Suppressor macrophage treated with lipopolysaccharide for 1 hour (primary cell): ENCODE data around the gene GRB10.

Experiments used
- DNase-seq, 3 donors: peaks; one replicate each; pipeline ENCODE4 v3.0.0-alpha.2; 2020 to 2022

Gene GRB10

GRCh38 chr7:50651271-50651989 is 131.3 kb downstream of the GRB10 start:
- peak; percentile 48 to 70 (median 52) for DNase-seq

DNA sequence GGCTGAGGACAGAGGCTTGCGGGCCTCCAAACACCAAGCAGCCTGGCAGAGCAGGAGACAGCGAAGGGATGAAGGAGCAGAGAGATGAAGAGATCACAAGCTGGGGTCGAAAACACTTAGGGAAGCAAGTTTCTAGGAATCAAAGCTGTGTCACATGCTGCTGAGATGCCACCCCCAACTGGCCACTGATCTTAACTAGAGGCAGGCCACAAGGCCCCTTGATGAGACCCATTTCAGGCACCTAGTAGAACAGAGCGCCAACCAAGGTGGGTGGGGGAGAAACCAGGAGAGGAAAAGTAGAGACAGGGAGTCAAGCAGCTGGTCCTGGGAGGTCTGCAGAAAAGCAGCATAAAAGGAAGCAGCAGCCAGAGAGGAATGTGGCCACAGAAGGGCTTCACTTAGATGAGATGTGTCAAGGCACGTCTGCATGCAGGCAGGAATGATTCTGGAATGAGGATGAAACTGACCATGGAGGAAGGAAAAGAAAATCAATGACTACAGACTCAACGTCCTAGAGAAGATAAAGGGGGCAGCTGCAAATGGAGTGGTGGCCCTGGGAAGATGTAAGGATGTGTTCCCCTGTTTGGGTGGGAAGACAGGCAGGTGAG is 132.5 kb downstream of the GRB10 start:
- DNase-seq = no peak

DNA sequence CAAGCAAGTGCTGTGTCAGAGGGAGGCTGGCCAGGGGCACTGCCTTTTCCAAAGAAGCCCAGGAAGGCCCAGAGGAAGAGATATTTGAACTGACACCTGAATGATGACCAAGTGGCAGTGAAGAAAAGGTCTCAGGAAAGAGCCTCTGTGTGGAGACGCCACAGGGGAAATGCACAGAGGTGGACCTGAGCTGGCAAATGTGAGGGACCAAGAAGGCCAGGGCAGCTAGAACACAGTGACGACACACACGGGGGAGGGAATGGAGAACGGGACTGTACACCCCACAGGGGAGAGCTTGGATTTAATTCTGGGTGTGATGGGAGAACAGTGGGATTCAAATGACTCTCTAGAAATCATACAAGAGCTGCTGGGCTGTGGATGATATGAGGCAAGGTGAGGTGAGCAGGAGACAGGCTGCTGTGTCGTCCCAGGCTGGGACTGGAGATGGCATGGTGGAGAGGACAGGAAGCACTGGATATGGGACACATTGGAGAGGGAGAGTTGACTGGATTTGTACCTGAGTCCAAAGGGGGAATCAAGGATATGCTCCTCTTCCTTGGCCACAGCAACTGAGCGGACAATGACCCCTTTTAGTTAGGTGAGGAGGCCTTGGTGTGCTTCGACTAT is 133.3 kb downstream of the GRB10 start:
- no peak for DNase-seq

GRCh38 chr7:50648570-50649169 is 134.0 kb downstream of the GRB10 start:
- DNase-seq = peak in 1 of 3 donors; percentile 26

DNA sequence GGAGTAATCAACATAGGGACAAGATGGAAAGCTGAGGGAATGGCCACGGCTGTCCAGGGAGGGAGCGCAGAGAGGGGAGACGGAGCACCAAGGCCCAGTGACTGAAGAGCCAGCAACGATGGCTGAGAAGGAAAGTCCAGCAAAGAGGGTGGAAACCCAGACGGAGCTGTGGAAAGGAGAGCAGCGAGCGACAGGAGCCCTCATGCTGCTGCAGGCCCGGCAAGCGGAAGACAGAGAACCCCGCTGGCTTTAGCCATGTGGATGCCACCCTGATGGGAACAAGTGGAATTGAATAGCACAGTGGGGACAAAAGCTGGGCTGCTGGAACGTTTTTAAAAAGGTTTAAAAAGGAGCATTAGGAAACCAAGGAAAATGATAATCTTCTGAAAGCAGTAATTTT is 134.6 kb downstream of the GRB10 start:
- DNase-seq = no peak

DNA sequence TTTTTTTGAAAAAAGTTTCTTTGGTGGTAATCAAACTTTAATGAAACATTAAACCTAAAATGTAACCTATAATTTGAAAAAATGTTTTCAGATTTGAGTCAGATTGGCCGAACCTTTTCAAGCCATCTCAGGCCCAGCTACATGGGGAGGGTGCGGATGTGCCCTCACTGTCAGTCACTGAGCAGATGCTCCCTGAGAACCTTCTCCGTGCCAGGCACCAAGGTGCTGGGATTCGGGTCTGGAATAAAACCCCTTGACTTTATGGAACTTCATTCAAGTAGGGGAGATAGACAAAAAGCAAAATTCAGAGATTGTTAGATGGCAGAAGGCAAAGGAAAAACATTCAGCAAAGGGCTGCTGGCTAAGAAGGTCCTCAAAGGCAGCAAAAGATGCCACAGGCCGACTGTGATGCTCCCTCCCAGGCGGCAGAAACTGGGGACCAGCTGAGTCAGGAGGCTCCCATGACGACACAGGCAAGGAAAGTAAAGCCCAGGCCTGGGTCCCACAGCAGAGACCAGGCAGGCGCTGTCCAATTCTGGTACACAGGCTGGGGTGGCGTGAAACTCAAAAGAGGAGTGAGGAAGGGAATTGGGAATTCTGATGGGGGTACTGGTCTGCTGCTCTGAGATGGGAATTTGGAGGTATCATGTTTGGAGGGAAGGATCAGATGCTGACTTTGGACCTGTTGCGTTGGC is 135.3 kb downstream of the GRB10 start:
- DNase-seq = no peak

DNA sequence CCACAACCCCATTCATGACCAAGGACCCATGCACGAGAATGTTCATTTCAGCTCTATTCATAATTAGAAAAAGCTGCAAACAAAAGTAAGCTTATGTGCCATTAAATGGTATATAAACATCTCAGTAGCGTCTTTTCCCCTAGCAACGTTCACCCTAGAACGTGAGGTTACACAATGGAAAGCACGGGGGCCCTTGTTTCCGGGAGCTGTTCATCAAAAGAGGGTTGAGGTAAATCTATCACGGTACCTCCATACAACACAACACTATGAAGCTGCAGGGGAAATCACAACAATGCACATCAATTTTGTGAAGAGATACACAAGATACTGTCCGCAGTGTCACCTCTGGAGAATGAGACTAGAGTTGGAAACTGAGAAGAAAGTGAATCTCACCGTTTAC is 136.6 kb downstream of the GRB10 start:
- no peak for DNase-seq

GRCh38 chr7:50645186-50645585 is 137.5 kb downstream of the GRB10 start:
- no peak for DNase-seq

DNA sequence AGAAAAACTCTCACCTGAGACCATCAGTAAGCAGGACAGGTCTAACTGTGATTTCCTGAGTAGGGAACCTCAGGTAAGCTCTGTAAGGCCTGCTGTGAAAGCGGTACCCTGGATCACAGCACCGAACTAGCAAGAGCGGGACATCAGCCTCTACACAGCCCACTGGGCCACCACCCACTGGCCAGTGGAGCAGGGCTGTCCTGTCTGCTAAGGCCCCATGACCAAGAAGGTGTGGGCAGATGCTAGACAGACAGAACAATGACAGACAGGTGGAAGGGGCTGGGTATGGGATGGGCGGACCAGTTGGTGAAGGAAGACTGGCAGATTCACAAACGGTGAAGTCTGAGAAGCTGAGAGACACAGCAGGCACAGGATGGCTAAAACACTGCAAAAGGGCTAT is 138.1 kb downstream of the GRB10 start:
- DNase-seq = no peak

- no peak for DNase-seq
These were observed 138.6 kb downstream of the GRB10 start for GRCh38 chr7:50644114-50644513.

DNA sequence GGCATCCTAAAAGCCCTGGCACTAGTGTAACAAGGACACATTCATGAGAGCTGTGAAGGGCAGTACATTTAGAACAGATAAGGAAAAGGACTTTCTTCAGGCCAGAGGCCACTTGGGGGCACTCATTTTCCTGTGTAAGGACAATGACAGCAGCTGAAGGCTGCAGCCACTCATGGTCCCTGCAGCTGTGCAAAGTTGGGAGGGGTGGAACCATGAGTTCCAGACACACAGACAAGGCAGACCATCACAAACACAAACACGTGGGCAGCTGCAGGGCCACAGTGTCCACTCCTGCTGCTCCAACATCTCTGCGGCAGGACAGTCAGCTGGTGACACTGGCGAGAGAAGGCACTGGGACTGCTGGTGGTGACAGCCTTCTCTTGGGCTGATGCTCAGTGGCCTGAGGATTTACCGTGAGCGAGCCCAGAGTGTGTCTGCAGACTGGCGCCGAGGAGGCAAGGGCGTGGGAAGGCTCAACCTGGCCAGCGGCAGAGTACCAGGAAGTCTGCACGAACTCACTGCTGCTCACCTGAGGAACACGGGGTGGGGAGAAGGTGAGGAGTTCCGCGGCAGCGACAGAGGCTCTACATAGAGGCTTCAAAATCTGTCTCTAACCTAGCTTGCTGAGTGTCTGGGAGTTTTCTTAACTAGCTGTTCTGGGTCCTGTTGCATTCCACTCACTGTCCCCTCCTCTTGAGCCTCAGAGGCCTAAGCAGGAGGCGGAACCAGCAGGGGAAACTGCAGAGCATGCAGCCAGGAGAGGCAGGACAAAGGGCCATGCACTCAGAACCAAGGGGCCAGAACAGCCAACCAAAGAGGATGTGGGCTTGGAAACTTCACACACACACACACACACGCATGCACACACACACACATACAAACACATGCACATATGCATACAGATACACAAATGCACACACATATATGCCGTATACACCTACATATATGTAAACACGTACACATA is 141.0 kb downstream of the GRB10 start:
- no peak for DNase-seq

GRCh38 chr7:50640779-50641178 is 141.9 kb downstream of the GRB10 start:
- no peak for DNase-seq

- DNase-seq = no peak
These were observed 142.4 kb downstream of the GRB10 start for GRCh38 chr7:50640256-50640655.

DNA sequence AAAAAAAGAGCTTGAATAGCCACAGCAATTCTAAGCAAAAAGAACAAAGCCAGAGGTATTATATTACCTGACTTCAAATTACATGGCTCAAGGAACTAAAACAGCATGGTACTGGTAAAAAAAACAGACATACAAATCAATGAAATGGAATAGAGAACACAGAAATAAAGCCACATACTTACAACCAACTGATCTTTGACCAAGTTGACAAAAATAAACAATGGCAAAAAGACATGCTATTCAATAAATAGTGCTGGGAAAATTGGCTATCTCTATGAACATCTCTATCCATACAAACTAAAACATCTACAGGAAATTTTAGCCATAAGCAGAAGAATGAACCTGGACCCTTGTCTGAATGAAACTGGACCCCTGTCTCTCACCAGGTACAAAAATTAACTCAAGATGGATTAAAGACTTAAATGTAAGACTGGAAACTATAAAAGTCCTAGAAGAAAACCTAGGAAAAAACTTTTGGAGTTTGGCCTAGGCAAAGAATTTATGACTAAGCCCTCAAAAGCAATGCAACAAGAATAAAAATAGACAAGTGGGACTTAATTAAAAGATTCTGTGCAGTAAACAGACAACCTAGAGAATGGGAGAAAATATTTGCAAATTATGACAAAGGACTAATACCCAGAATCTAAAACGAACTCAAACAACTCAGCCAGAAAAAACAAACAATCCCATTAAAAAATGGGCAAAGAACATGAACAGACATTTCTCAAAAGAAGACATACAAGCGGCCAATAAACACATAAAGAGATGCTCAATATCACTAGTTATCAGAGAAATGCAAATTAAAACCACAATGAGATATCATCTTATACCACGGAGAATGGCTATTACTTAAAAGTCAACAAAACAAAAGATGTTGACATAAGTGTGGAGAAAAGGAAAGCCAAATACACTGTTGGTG is 144.7 kb downstream of the GRB10 start:
- no peak for DNase-seq

- no peak for DNase-seq
These were observed 148.3 kb downstream of the GRB10 start for GRCh38 chr7:50634378-50634777.

DNA sequence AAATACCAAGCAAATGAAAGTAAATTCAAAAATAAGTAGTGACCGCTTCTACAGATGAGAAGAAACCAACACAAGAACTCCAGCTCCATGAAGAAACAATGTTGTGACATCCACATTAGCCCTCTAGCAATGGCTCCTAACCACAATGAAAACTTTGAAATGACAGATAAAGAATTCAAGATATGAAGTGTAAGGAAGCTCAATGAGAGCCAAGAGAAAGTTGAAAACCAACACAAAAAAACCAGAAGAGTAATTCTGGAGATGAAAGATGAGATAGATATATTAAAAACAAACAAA is 149.3 kb downstream of the GRB10 start:
- DNase-seq = no peak

GRCh38 chr7:50632561-50633413 is 149.9 kb downstream of the GRB10 start:
- DNase-seq = peak; percentile 89 to 90 (median 90)

DNA sequence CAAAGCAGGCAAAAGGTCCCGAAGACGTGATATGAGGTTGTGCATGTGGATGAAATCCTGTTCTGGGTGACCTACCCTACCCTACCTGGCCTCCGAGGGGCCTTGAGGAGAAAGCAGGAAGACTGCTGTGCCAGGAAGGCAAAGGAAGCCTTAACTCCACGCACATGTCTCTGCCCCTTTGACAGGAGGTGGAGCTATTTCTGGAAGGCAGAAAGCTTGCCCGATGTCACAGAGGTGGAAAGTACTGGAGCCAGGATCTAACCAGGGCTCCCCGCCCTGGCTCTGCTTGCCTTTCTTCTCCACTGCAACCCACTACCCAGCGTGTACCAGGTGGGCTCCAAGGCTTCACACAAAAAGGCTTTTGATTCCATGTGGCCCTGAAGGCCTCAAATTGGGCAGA is 151.1 kb downstream of the GRB10 start:
- DNase-seq = no peak

GRCh38 chr7:50631100-50631499 is 151.6 kb downstream of the GRB10 start:
- DNase-seq = no peak

DNA sequence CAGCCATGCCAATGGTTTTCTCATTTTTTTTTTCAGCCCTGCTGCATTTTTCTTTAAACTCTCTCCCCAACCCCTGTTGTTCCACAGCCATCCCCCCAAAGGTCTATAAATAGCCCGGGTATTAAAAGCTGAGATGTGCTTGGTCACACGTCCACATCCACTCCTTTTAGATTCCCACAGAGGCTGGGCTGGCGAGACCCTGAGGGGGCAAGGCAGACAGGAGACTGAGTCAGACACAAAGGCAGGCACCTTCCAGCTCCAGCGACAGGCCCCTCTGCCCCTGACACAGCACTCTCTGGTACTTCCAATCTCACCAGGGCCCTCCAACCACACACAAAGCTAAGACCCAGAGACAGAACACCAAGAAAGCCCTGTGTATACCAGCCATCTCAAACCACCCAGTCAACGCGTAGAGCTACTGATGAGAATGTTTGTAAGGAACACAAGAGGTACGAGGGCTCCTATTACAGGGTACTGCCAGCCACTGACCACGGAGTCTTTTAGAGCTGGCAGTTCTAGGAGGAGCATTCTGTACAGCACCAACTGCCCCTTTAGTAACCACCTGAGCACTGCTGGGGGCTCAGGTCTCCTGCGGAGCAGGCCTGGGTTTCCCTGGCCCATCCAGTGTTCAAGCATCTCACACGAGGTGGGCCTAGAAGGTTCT is 153.3 kb downstream of the GRB10 start:
- DNase-seq = no peak
